GM12878 (cell line): ENCODE results near the gene BTNL9. TPM values are rescaled to one million over a fixed set of nuclear protein-coding genes. Genes with fewer than 3 reads are reported as not detected.
A peak's percentile ranks its signal among the peaks of the same experiment; 100 is the strongest.

Experiments
- ATAC-seq: fragments of 200-7000 bp; cut with Tn5 transposase; 3 replicates; pipeline ENCODE4 v1.9.1; 2020; ENCODE audit warnings: mild to moderate bottlenecking, moderate library complexity
- BruUV-seq: library from RNA; stranded (reverse); fragments of 400-500 nt; replicated peaks from 2 replicates; lab custom pipeline; 2021; lab: Mats Ljungman, UMichigan
- CTCF ChIA-PET: fragments of 300-600 bp; sonication (Branson Sonifier 250); formaldehyde crosslinking; extraction: SDS; loops from one replicate; lab custom pipeline; 2021; ENCODE audit warnings: inconsistent platforms; lab: Yijun Ruan, JAX
- POLR2A ChIA-PET: fragments of 350-600 bp; formaldehyde crosslinking; extraction: SDS; loops from one replicate; lab custom pipeline; 2021; ENCODE audit warnings: inconsistent platforms; lab: Charles Lee
- RAD21 ChIA-PET: fragments of 300-600 bp; sonication (Branson Sonifier 250); formaldehyde crosslinking; loops from one replicate; lab custom pipeline; 2023; ENCODE audit warnings: antibody characterized with exemption; ENCODE audit not compliant: unreplicated experiment; lab: Charles Lee
- SMC1A ChIA-PET: fragments of 300-600 bp; sonication (Branson Sonifier 250); formaldehyde crosslinking; loops from one replicate; lab custom pipeline; 2023; ENCODE audit not compliant: unreplicated experiment, uncharacterized antibody; lab: Charles Lee
- DNase-seq: peaks from one replicate; pipeline ENCODE4 v3.0.0-alpha.2; 2011; ENCODE audit warnings: low read depth, low spot score
- FAIRE-seq: peaks from 3 replicates; lab custom pipeline; 2011; peaks lifted over from hg19 to GRCh38; lab: Jason Lieb, UNC
- H2AFZ ChIP-seq: 2 replicates; pipeline ENCODE4 v1.6.0; 2011; ENCODE audit warnings: low read depth, low read length, control low read depth; ENCODE audit not compliant: control insufficient read depth
- H3K27ac ChIP-seq: 2 replicates; pipeline ENCODE4 v1.5.1; 2011; ENCODE audit warnings: control low read depth; ENCODE audit not compliant: control insufficient read depth, insufficient read depth
- H3K27me3 ChIP-seq, 2 experiments: replicated peaks in 1 of 2; 2 replicates each; pipeline versions ENCODE4 v1.6.0 to v1.6.1; 2011; ENCODE audit warnings: low read length in 1 of 2; ENCODE audit not compliant: control insufficient read depth in 2 of 2, insufficient read depth in 2 of 2
- H3K36me3 ChIP-seq, 2 experiments: 2 replicates each; pipeline ENCODE4 v1.5.1; 2011; ENCODE audit warnings: low read length in 1 of 2; ENCODE audit not compliant: control insufficient read depth in 2 of 2, insufficient read depth in 2 of 2
- H3K4me1 ChIP-seq: 2 replicates; pipeline ENCODE4 v1.6.1; 2011; ENCODE audit warnings: mild to moderate bottlenecking, low read length, moderate library complexity, mixed read lengths; ENCODE audit not compliant: control insufficient read depth, insufficient read depth
- H3K4me2 ChIP-seq: 2 replicates; pipeline ENCODE4 v1.6.0; 2011; ENCODE audit warnings: control low read depth; ENCODE audit not compliant: control insufficient read depth, insufficient read depth
- H3K4me3 ChIP-seq: fragments of 200-600 bp; sonication (generic); 2 replicates; pipeline ENCODE4 v1.5.1; 2016
- H3K79me2 ChIP-seq: 2 replicates; pipeline ENCODE4 v1.6.0; 2011; ENCODE audit warnings: low read length; ENCODE audit not compliant: control insufficient read depth, insufficient read depth
- H3K9ac ChIP-seq: 2 replicates; pipeline ENCODE4 v1.8.0; 2011; ENCODE audit warnings: low read length, control low read depth, mixed read lengths; ENCODE audit not compliant: control insufficient read depth, insufficient read depth
- H3K9me3 ChIP-seq: replicated peaks from 3 replicates; pipeline ENCODE4 v1.5.1; 2011; ENCODE audit warnings: mild to moderate bottlenecking, low read length; ENCODE audit not compliant: control insufficient read depth, insufficient read depth
- H4K20me1 ChIP-seq: 2 replicates; pipeline ENCODE4 v1.6.0; 2011; ENCODE audit not compliant: control insufficient read depth, insufficient read depth
- GATAD2B ChIP-seq: fragments of 450-650 bp; conservative IDR thresholded peaks from 2 replicates; pipeline ENCODE4 v1.6.1; 2017; ENCODE audit warnings: low read depth, mild to moderate bottlenecking, moderate library complexity
- RAD21 ChIP-seq: IDR thresholded peaks from 2 replicates; pipeline ENCODE4 v1.6.1; 2011; ENCODE audit warnings: mild to moderate bottlenecking, low read depth, low read length, moderate library complexity; ENCODE audit not compliant: insufficient read depth
- RBBP5 ChIP-seq: fragments of 200-600 bp; sonication (generic); conservative IDR thresholded peaks from 2 replicates; pipeline ENCODE4 v1.6.1; 2016
- STAT3 ChIP-seq: IDR thresholded peaks from 2 replicates; pipeline ENCODE4 v1.6.1; 2011; ENCODE audit warnings: low read depth, low read length, improper control_type of control experiment
- TBL1XR1 ChIP-seq: IDR thresholded peaks from 2 replicates; pipeline ENCODE4 v1.6.1; 2012; ENCODE audit warnings: low read depth, low read length, improper control_type of control experiment
- whole genome bisulfite sequencing: methylation state at CpG from one replicate; pipeline ENCODE4 v1.1.6; 2016; ENCODE audit warnings: low lambda C conversion rate; ENCODE audit not compliant: insufficient replicate concordance, insufficient coverage; ENCODE audit errors: missing lambda C conversion rate; 5-methylcytosine and 5-hydroxymethylcytosine counted together
- in situ Hi-C: fragments of 300-500 bp; cut with MboI; formaldehyde crosslinking; loops from 9 replicates; pipeline ENCODE4 v1.14.3; 2018; ENCODE audit warnings: mixed read lengths
- intact Hi-C: fragments of 100-400 bp; cut with micrococcal nuclease; formaldehyde crosslinking; loops from one replicate; pipeline ENCODE4 v1.14.2; 2022; ENCODE audit not compliant: unreplicated experiment
- polyA plus RNA-seq, 11 experiments: library from polyadenylated mRNA; depleted of rRNA in 4 of 11; unstranded in 6 of 11; stranded (reverse) in 5 of 11; fragments of >200 nt; fragmentation: Nextera tagmentation in 4 of 11; fragmentation: Illumina TruSeq in 1 of 11; extraction: Ambion mirVana in 4 of 11; extraction: Trizol in 1 of 11; gene quantifications; 1 replicate in 1 of 11; 2 replicates in 10 of 11; pipeline versions ENCODE4 v1.2.1 to v1.2.3, GENCODE V29; 2011 to 2016; ENCODE audit warnings: inconsistent platforms in 2 of 11, missing spikeins in 2 of 11, low read depth in 1 of 11
- total RNA-seq, 4 experiments: library from RNA; depleted of rRNA in 3 of 4; stranded (reverse); fragments of >200 nt in 3 of 4; fragmentation: Illumina TruSeq in 1 of 4; extraction: Trizol in 1 of 4; gene quantifications; 2 replicates each; pipeline versions ENCODE4 v1.2.1 to v1.2.3, GENCODE V29; 2013 to 2021
- TF ChIP-seq, protein P1 (sequence below): fragments of 450-650 bp; IDR thresholded peaks from 2 replicates; pipeline ENCODE4 v1.6.1; 2017; ENCODE audit warnings: mild to moderate bottlenecking, low read depth, inconsistent platforms; ENCODE audit not compliant: poor library complexity, severe bottlenecking
- TF ChIP-seq, protein P2 (sequence below): fragments of 450-650 bp; IDR thresholded peaks from 2 replicates; pipeline ENCODE4 v1.6.1; 2017; ENCODE audit warnings: mild to moderate bottlenecking, moderate library complexity

Gene BTNL9
- total and polyA plus RNA-seq, 10 of the 15 experiments (the other 5 are each of a cell fraction or from before 2014, with no cell fraction given): 0.01 to 16.5 (median 0.06) TPM; not detected in 5

DNA sequence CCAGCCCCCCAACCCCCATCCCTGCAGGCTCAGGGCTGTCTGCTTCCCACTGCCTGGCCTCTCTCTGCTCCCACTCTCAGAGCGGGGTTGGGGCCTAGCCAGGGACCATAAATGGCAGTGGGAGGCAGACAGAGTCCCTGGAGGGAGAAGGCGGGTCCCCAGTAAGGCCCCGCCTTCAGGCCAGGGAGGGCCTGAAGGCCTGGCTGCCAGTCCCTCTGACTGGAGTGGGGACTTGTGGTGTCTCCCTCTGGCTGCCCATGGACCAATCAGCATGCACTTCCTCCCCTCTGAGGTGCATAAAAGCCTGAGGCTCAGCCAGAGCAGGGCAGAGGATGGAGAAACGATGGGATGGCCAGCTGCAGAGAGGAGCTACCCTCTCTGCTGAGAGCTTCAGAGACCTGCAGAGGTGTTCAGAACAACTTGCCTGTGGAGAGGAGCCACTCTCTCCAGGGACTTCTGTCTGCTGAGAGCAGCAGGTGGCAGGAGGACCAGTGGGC lies 2.7 kb upstream of the BTNL9 start:
- WGBS: 33% methylated on average over 4 of the region's 4 CpGs
- ChIA-PET POLR2A (interaction anchor here (0.6 kb wide), 1 partner anchor 168 kb away, joined by 4 read pairs; no protein-coding TSS in a partner anchor), CTCF (no interaction called here), SMC1A (no interaction called here), RAD21 (no interaction called here)
- DNase-seq: no peak
- peak; percentile 17; the same call in 1 of the 3 replicates for ATAC-seq
- no peak overlapping the region for H3K27ac ChIP-seq
- H3K4me2 ChIP-seq: no peak overlapping the region
- H4K20me1 ChIP-seq: no peaks in the 10 kb centered on the region
- no peaks in the 10 kb centered on the region; the same call in 2 of the 3 replicates for H3K9me3 ChIP-seq
- no peaks in the 10 kb centered on the region for H3K79me2 ChIP-seq
- H3K9ac ChIP-seq: no peak overlapping the region
- TF ChIP-seq STAT3 (no peak), GATAD2B (no peak), TBL1XR1 (no peak), RAD21 (no peak), RBBP5 (no peak)
- TF ChIP-seq, protein P1, sequence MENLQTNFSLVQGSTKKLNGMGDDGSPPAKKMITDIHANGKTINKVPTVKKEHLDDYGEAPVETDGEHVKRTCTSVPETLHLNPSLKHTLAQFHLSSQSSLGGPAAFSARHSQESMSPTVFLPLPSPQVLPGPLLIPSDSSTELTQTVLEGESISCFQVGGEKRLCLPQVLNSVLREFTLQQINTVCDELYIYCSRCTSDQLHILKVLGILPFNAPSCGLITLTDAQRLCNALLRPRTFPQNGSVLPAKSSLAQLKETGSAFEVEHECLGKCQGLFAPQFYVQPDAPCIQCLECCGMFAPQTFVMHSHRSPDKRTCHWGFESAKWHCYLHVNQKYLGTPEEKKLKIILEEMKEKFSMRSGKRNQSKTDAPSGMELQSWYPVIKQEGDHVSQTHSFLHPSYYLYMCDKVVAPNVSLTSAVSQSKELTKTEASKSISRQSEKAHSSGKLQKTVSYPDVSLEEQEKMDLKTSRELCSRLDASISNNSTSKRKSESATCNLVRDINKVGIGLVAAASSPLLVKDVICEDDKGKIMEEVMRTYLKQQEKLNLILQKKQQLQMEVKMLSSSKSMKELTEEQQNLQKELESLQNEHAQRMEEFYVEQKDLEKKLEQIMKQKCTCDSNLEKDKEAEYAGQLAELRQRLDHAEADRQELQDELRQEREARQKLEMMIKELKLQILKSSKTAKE: no peak
- TF ChIP-seq, protein P2, sequence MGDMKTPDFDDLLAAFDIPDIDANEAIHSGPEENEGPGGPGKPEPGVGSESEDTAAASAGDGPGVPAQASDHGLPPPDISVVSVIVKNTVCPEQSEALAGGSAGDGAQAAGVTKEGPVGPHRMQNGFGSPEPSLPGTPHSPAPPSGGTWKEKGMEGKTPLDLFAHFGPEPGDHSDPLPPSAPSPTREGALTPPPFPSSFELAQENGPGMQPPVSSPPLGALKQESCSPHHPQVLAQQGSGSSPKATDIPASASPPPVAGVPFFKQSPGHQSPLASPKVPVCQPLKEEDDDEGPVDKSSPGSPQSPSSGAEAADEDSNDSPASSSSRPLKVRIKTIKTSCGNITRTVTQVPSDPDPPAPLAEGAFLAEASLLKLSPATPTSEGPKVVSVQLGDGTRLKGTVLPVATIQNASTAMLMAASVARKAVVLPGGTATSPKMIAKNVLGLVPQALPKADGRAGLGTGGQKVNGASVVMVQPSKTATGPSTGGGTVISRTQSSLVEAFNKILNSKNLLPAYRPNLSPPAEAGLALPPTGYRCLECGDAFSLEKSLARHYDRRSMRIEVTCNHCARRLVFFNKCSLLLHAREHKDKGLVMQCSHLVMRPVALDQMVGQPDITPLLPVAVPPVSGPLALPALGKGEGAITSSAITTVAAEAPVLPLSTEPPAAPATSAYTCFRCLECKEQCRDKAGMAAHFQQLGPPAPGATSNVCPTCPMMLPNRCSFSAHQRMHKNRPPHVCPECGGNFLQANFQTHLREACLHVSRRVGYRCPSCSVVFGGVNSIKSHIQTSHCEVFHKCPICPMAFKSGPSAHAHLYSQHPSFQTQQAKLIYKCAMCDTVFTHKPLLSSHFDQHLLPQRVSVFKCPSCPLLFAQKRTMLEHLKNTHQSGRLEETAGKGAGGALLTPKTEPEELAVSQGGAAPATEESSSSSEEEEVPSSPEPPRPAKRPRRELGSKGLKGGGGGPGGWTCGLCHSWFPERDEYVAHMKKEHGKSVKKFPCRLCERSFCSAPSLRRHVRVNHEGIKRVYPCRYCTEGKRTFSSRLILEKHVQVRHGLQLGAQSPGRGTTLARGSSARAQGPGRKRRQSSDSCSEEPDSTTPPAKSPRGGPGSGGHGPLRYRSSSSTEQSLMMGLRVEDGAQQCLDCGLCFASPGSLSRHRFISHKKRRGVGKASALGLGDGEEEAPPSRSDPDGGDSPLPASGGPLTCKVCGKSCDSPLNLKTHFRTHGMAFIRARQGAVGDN: no peak
- H3K27me3 ChIP-seq: no peaks in the 10 kb centered on the region; a peak in 1 of 4 replicates
- H2AFZ ChIP-seq: no peak overlapping the region
- H3K4me1 ChIP-seq: no peaks in the 10 kb centered on the region
- in situ Hi-C loops (no loop called here), intact Hi-C loops (no loop called here)
- no peak overlapping the region for H3K4me3 ChIP-seq
- no peaks in the 10 kb centered on the region for H3K36me3 ChIP-seq
- BruUV-seq: no TSS peak
- no peak for FAIRE-seq
